Transverse colon (tissue), 3 donors: ENCODE data around the gene TMEM132D.

Source experiments
- CTCF ChIP-seq, 5 experiments: fragments of 200-600 bp in 3 of 5; fragments of 450-650 bp in 2 of 5; sonication (generic) in 3 of 5; IDR thresholded peaks; 1 replicate in 2 of 5; 2 replicates in 3 of 5; pipeline ENCODE4 v1.5.1; 2016 to 2017; ENCODE audit warnings: antibody characterized with exemption in 5 of 5, inconsistent platforms in 3 of 5, mild to moderate bottlenecking in 2 of 5, moderate library complexity in 1 of 5
- POLR2A ChIP-seq: fragments of 450-650 bp; IDR thresholded peaks from one replicate; pipeline ENCODE4 v1.6.1; 2016; ENCODE audit warnings: antibody characterized with exemption, mild to moderate bottlenecking, moderate library complexity

GRCh38 chr12:129279771-129280170 is 624.1 kb downstream of the TMEM132D start:
- TF ChIP-seq CTCF (IDR thresholded peaks at IDR 0.05) (no peak), POLR2A (no peak)
